Ovary (tissue), 9 donors: ENCODE data around the gene CYFIP1. TPM values are rescaled to one million over a fixed set of nuclear protein-coding genes. Genes with fewer than 3 reads are reported as not detected.

Experiments used
- DNase-seq, 5 donors: peaks; one replicate each; pipeline ENCODE4 v3.0.0-alpha.2; 2019 to 2020
- H3K27ac ChIP-seq, 2 donors: fragments of 200-600 bp; one replicate each; pipeline versions ENCODE4 v1.5.1 to v1.8.0; 2019 to 2022
- H3K27me3 ChIP-seq: fragments of 200-600 bp; one replicate; pipeline ENCODE4 v1.8.0; 2022
- H3K36me3 ChIP-seq: fragments of 200-600 bp; sonication (generic); one replicate; pipeline ENCODE4 v1.5.1; 2019
- H3K4me1 ChIP-seq: one replicate; pipeline ENCODE4 v1.8.1; 2013; ENCODE audit warnings: mild to moderate bottlenecking, moderate library complexity; ENCODE audit not compliant: insufficient read depth
- H3K4me3 ChIP-seq: fragments of 200-600 bp; sonication (generic); one replicate; pipeline ENCODE4 v1.5.1; 2017
- H3K9me3 ChIP-seq, 2 donors: fragments of 200-600 bp in 1 of 2; sonication (generic) in 1 of 2; one replicate each; pipeline versions ENCODE4 v1.5.1 to v1.8.1; 2013 to 2019; ENCODE audit warnings: mild to moderate bottlenecking in 1 of 2, moderate library complexity in 1 of 2
- EP300 ChIP-seq: sonication (generic); formaldehyde crosslinking; IDR thresholded peaks from one replicate; pipeline ENCODE4 v1.6.1; 2017; ENCODE audit warnings: antibody characterized with exemption
- POLR2A ChIP-seq: fragments of 450-650 bp; IDR thresholded peaks from one replicate; pipeline ENCODE4 v1.6.1; 2017; ENCODE audit warnings: antibody characterized with exemption, mild to moderate bottlenecking, moderate library complexity
- WGBS, 3 donors: extraction: QIAGEN DNeasy Blood & Tissue Kit in 1 of 3; methylation state at CpG; one replicate each; pipeline versions ENCODE4 v1.1.5 to v1.1.7; 2013 to 2017; 5-methylcytosine and 5-hydroxymethylcytosine counted together
- intact Hi-C, 4 donors: fragments of 100-400 bp; cut with DNase I; formaldehyde crosslinking; loops; one replicate each; pipeline versions ENCODE4 v1.11.0 to v1.15.1; 2022 to 2023
- polyA plus RNA-seq, 2 donors: library from polyadenylated mRNA; stranded (reverse); fragments of 200-250 nt in 1 of 2; fragments of 350-450 nt in 1 of 2; fragmentation: Illumina TruSeq in 1 of 2; extraction: RNeasy Lipid Tissue Mini Kit (QIAGEN cat#74804) in 1 of 2; gene quantifications; one replicate each; pipeline ENCODE4 v1.2.3, GENCODE V29; 2013 to 2014
- total RNA-seq, 7 donors: library from RNA; depleted of rRNA in 2 of 7; stranded (reverse); fragments of >200 nt in 2 of 7; fragmentation: NEBNext Ultra II Directional in 3 of 7; extraction: Animal tissue kit (Norgen Biotek cat#: 25700) in 3 of 7; gene quantifications; one replicate each; pipeline versions ENCODE4 v1.1.0 to v1.2.4, GENCODE V29; 2016 to 2023
- TF ChIP-seq, protein P1 (sequence below), 3 donors: fragments of 450-650 bp in 2 of 3; fragments of 200-600 bp in 1 of 3; IDR thresholded peaks; one replicate each; pipeline versions ENCODE4 v1.5.1 to v1.8.0; 2016 to 2022; ENCODE audit warnings: antibody characterized with exemption in 3 of 3, mild to moderate bottlenecking in 1 of 3
- donor health status: DM: no; HTN: no; CAD: no; lungs with moderate emphysema.
- donor health status: DM: no; HTN: no; CAD: no.
- donor health status: Bipolar disorder and iron deficiency.
- donor health status: DM: yes; HTN: yes; CAD: no.
- donor health status: DM: no; HTN: no; CAD: no.
- donor health status: DM: yes; HTN: yes; CAD: no.

The CYFIP1 gene
- total and polyA plus RNA-seq, 9 donors, result 35.8 to 96.2 (median 77.1) TPM

DNA sequence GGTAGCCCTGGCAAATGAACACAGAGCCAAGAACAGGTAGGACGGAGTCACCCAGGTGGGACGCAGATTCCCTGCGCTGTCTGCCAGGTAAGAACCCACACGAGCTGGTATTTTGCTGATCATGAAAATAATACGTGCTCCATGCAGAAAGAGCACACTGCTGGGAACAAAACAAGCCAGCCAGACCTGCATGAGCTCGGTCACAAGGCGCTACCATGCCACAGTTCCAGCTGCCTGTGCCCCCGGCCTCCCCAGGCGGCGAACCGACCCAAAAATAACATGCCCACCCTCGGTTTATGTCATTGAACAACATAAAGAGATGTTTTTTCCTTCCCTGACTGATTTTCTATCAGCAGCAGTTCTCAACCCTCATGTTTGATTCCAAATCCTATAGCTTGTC, 25.8 kb downstream of the CYFIP1 start:
- Histone ChIP-seq H3K27me3 (no peaks in the 10 kb centered on the region), H3K4me3 (no peak overlapping the region), H3K4me1 (peaks cover 30% of the 10 kb centered on the region), H3K27ac (no peak overlapping the region), H3K9me3 (no peaks in the 10 kb centered on the region), H3K36me3 (no peaks in the 10 kb centered on the region)
- DNase-seq, result no peak
- TF ChIP-seq EP300, result no peak
- TF ChIP-seq POLR2A, result no peak
- TF ChIP-seq, protein P1, sequence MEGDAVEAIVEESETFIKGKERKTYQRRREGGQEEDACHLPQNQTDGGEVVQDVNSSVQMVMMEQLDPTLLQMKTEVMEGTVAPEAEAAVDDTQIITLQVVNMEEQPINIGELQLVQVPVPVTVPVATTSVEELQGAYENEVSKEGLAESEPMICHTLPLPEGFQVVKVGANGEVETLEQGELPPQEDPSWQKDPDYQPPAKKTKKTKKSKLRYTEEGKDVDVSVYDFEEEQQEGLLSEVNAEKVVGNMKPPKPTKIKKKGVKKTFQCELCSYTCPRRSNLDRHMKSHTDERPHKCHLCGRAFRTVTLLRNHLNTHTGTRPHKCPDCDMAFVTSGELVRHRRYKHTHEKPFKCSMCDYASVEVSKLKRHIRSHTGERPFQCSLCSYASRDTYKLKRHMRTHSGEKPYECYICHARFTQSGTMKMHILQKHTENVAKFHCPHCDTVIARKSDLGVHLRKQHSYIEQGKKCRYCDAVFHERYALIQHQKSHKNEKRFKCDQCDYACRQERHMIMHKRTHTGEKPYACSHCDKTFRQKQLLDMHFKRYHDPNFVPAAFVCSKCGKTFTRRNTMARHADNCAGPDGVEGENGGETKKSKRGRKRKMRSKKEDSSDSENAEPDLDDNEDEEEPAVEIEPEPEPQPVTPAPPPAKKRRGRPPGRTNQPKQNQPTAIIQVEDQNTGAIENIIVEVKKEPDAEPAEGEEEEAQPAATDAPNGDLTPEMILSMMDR (IDR thresholded peaks at IDR 0.05), result no peak
- intact Hi-C loops, result loop anchor here in 1 of 4 donors (10.0 kb wide), 1 partner anchor 80 kb away; the partner anchor contains the start of gene TUBGCP5
- WGBS, 3 donors, result 86 to 87% (median 87%) methylated on average over 12 of the region's 12 CpGs

DNA sequence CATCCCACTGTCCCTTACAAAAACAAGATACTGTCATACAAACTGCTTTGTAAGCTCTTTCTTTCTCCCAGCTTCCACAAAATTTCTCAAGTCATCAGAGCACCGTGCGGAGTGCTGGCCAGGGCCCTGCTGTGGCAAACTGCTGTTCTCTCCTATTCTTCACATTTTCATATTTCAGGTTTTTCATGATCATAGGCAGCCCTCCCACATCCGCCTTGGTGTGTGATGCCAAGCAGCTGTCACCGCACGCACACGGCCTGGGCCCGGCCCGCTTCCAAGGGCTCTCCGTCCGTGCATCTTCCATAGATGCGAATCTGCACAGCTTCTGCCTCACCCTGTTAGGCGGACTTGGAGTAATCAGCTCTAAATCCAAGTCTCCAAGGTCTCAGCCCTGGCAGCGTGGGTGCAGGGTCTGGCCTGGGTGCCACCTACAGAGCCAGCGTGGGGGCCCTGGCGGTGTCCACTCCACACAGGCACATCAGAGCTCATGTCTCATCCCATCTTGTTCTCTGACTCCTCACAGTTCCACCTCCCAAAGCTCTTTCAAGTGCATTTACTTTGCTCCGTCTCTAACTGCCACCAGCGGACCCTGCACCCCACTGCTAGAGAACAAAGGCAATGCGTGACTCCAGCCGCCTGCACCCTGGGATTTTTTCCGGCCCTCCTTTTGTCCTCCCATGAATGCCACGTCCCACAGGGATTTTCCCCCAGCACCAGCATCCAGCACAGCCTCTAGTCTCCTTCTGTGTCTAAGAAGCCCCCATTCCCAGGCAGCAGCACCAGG, 27.2 kb downstream of the CYFIP1 start:
- intact Hi-C loops, result loop anchor here in 1 of 4 donors (10.0 kb wide), 1 partner anchor 82 kb away; the partner anchor contains the start of gene TUBGCP5
- no peak overlapping the region for H3K27ac ChIP-seq

DNA sequence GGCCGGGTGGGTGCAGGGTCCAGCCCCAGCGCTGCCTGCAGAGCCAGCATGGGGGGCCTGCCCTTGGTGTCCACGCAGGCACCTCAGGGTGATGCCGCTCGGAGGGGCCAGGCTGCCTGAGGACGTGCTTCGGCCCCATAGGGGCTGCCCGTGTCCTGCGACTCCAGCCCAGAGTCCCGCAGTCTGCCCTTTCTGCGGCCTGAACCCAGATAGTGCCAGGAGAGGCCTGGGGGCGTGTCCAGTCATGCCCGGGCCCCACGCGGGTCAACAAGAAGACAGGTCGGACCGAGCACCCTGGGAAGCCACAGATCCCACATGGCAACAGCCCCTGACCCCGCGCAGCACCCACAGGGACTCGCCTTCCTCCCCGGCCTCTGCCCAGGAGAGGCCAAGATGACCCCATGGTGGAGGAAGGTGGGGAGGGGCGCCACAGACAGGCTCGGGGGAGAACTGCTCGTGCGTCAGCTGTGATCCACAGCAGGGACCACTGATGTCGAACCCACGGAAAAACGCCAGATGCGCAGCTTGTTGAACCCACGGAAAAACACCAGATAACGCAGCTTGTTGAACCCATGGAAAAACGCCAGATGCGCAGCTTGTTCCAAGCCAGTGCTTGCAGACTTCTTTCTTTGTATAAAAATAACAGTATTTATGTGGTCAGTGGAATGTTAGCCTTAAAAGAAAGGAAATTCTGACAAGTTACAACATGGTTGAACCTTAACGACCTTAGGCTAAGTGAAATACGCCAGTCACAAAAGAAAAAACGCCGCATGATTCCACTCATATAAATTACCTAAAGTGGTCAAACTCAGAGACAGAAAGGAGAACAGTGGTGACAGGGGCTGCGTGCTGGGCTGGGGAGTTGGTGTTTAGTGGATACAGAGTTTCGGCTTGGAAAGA, 28.5 kb downstream of the CYFIP1 start:
- TF ChIP-seq, protein P1 (IDR thresholded peaks at IDR 0.05), result no peak
- TF ChIP-seq EP300 (no peak), POLR2A (no peak)
- H3K27ac ChIP-seq, result peak overlapping the region in 1 of 2 donors; percentile 40
- intact Hi-C loops, result loop anchor here in 1 of 4 donors (10.0 kb wide), 1 partner anchor 83 kb away; the partner anchor contains the start of gene TUBGCP5
- H3K9me3 ChIP-seq, result no peaks in the 10 kb centered on the region
- H3K4me3 ChIP-seq, result no peak overlapping the region
- no peaks in the 10 kb centered on the region for H3K27me3 ChIP-seq
- peak; percentile 37 to 70 (median 59) for DNase-seq
- WGBS, 3 donors, result 38 to 61% (median 51%) methylated on average over 30 to 39 of the region's 39 CpGs
- peaks cover 36% of the 10 kb centered on the region for H3K4me1 ChIP-seq
- no peaks in the 10 kb centered on the region for H3K36me3 ChIP-seq

More for the DNA sequence above, 27.2 kb downstream of the CYFIP1 start:
- no peaks in the 10 kb centered on the region for H3K27me3 ChIP-seq
- WGBS, 3 donors, result 40 to 49% (median 48%) methylated on average over 21 of the region's 21 CpGs
- H3K36me3 ChIP-seq, result no peaks in the 10 kb centered on the region
- H3K9me3 ChIP-seq, result no peaks in the 10 kb centered on the region
- H3K4me1 ChIP-seq, result peaks cover 34% of the 10 kb centered on the region
- no peak overlapping the region for H3K4me3 ChIP-seq
- no peak for TF ChIP-seq EP300
- DNase-seq, result peak in 2 of 5 donors; percentile 51 to 60

DNA sequence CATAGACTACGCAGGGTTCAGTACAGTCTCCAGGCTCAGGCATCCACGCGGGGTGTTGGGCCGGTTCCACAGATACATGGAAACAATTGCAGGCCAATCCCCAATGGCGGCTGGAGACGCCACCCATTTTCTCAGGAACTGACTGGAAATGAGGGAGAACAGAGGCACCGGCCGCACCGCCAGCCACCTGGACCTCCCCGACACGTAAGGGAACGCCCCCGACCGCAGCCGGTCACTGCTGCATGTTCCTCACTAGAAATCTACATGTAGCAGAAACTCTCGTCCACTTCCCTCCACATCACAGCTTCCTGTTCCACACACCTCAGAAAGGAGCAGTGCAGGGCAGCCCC, 29.2 kb downstream of the CYFIP1 start:
- WGBS, 3 donors, result 90 to 94% (median 90%) methylated on average over 16 of the region's 16 CpGs

More for the DNA sequence above, 29.2 kb downstream of the CYFIP1 start:
- TF ChIP-seq, protein P1 (IDR thresholded peaks at IDR 0.05), result no peak
- no peaks in the 10 kb centered on the region for H3K36me3 ChIP-seq
- peaks cover 34% of the 10 kb centered on the region for H3K4me1 ChIP-seq
- H3K27ac ChIP-seq, result peak overlapping the region in 1 of 2 donors; percentile 40
- peak in 1 of 5 donors; percentile 43 for DNase-seq
- H3K9me3 ChIP-seq, result no peaks in the 10 kb centered on the region
- intact Hi-C loops, result loop anchor here in 1 of 4 donors (10.0 kb wide), 1 partner anchor 84 kb away; the partner anchor contains the start of gene TUBGCP5
- no peaks in the 10 kb centered on the region for H3K27me3 ChIP-seq
- H3K4me3 ChIP-seq, result no peak overlapping the region
